GM21381 (cell line): Measurements from ENCODE around the gene PMIS2.

Experiments
- ATAC-seq: cut with Tn5 transposase; IDR thresholded peaks from one replicate; pipeline ENCODE4 v1.9.1; 2021; ENCODE audit warnings: mild to moderate bottlenecking, moderate library complexity; ENCODE audit not compliant: unreplicated experiment

The PMIS2 gene

GRCh38 chr19:35623327-35624010, 37.5 kb downstream of the PMIS2 start:
- no peak for ATAC-seq

- ATAC-seq = no peak
Measured at GRCh38 chr19:35628264-35628564, 42.2 kb downstream of the PMIS2 start.

- peak; percentile 96 for ATAC-seq
Measured at GRCh38 chr19:35628565-35629331, 42.8 kb downstream of the PMIS2 start, which contains the start of gene RBM42. Gene RBM42 (plus strand): TSS chr19:35629036. CDS start chr19:35629154, 118 bp downstream.

GRCh38 chr19:35629332-35629633, 43.3 kb downstream of the PMIS2 start:
- ATAC-seq = no peak

- no peak for ATAC-seq
Measured at GRCh38 chr19:35633727-35634440, 47.9 kb downstream of the PMIS2 start.

- no peak for ATAC-seq
Measured at GRCh38 chr19:35636651-35637050, 50.7 kb downstream of the PMIS2 start.
